Stimulated activated CD4-positive, alpha-beta T cell treated with anti-CD3 and anti-CD28 coated beads, Interleukin-15, amount 100 ng/mL, for 24 hours (primary cell): ENCODE measurements around the gene GMDS.

Experiments
- DNase-seq: peaks from one replicate; pipeline ENCODE4 v3.0.0-alpha.2; 2020

The GMDS gene

DNA sequence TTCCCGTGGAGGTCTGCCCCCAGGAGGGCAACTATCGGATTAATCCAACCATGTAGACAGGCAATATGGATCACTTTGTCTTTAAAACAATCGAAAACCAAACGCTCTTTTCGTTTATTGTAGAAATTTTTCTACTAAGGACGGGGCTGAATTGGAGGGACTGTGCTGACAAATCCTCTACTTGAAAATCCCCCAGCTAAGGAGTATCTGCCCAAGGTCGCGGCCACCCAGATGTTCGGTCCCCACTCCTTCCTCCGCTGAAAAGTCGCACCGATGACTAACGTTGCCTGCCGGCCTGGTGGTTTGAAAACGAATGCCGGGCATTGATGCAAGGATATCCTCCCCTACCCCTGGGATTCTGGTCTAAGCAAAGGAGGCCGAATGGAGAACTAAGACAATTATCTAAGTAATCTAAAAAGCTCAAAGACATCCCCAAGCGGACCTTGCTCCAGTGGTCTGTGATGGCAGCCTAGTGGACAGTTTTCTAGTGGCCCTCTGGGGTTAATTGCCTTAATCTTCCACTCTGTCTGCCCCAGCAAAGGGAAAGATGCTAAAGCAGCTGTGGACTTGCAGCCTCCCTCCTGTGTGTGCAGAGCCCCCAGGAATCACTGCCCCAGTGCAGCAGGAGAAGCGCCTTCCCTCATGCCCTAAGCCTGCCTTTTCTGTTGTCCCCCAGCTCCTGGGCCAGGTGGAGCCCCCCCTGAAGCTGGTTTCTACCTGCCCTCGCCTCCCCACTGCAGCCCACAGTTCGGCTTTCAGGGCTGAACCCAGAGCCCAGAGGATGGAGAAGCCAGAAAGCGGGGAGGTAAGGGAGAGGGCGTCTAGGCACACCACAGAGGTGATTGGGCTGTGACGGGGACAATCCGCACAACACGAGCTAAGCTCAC is 639.3 kb downstream of the GMDS start:
- DNase-seq: peak; percentile 21

DNA sequence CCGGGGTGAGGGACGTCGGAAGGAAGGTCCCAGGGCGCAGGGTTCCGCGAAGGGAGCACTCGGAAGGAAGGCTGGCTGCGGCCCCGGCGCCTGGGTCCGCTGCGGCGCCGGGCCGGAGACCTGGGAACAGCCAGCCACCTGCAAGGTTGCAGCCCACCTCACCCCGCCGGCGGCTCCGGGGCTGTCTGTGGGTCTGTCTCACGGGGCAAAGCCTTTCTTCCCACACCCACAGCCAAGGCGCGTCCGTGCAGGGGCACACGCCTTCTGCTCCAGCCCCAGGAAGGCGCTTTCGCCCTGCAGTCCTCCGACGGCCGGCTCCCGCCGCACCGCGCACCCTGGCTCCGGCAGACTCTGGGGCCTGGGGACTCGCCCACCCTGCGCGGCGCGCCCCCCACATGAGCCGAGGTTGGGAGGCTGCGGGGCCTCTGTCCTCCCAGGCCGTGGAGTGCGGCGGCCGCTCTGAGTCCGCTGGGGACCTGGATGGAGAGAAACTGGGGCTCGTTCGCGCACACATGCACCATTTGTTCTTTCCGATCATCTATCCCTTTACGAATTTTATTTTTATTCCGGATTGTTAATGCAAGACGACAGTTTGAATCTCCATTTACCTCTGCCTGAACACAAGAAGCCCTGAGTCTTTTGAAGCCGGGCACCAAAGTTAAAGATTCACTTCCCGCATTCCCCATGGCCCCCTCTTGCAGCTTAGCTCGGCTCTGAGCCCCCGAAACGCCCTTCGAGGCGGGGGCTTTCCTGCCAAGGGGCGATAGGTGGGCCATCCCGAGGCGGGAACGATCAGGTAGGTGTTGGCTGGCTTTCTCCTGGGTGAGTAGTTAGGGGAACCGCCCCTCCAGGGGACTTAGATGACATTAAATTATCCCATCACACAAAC is 640.2 kb downstream of the GMDS start:
- DNase-seq: peak; percentile 23

DNA sequence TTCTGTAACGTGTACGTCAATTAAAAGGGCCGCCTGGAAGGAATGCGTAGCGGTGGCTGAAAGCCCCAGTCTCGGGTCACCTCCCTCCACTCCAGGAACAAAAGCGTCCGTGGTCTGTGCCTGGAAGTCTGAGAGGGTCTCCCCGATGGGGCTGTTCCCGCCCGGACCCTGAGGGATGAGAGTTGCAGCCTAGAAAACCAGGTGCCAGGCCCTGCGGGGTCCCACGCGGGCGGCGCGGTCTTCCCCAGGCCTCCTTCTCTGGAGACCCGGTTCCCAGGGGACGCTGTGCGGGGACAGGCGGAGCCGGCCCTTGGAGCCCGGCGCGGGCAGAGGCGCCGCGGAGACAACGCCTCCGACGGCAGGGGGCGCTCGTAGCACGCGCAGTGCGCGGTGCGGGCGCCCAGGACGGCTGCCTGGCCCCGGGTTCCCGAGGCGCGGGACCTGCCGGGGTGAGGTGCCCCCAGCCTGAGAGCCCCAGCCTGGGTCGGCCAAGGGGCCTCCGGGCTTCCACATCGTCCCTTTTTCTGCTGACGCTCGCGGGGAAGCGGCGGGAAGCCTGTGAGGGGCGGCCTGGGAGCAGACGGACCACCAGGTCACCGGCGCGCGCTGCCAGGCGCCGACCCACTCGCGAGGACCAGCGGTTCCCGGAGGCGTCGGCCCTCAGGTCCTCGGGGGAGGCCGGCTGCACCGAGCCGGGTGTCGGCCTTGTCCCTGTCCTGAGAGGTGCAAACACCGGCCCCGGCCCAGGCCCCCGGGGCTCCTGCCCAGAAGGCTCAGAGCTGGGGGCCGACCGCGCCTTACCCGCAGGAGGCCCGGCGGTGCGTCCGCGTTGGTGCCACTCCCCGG is 641.0 kb downstream of the GMDS start:
- peak; percentile 77 for DNase-seq

DNA sequence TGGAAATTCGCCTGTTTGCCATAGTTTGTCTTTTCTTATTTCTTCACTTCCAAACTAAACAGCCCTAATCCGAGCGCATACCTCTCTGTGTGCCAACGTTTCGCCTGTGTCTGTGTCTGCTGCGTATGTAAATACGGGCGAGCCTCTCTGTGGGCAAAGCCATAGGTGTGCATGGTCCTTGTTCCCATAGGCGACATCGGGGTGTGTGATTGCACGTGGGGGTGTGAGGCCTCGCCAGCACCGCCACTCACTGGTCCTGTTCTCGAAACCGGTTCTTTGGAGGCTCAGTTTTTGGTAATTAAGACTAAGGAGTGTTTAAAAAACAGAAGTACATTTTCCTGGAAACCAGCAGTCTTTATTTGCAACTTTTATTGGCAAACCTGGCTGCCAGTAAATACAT is 641.7 kb downstream of the GMDS start:
- no peak for DNase-seq

DNA sequence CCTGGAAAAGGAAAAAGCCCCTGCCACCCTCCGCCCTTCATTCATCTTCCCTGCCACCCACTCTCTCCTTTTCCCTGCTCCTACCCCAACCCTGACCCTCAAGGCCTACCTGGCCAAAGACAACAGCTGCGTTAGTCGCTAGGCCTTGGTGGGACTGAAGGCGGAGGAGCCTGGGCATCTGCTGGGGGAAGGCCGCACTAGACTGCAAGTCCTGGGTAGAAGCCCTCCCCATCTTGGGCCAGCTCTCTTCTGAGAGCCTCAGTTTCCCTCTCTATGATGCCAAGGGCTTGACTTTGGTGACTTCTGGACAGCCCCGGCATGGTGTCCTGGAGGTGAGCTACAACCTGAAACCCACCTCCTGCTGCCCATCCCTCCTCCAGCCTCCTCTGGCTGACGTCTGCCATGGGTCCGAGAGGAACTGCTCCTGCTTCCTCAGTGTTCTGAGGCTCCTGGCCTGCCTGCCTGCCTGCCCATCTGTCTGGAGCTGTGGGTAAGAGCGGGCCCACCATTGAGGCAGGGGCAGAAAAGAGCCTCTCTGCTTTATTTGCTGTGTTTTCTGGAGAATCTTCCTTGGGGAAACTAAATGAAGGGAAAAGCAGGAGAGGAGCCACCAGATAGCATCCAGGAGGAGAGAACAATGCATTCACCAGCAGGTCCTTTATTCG is 643.2 kb downstream of the GMDS start:
- no peak for DNase-seq

DNA sequence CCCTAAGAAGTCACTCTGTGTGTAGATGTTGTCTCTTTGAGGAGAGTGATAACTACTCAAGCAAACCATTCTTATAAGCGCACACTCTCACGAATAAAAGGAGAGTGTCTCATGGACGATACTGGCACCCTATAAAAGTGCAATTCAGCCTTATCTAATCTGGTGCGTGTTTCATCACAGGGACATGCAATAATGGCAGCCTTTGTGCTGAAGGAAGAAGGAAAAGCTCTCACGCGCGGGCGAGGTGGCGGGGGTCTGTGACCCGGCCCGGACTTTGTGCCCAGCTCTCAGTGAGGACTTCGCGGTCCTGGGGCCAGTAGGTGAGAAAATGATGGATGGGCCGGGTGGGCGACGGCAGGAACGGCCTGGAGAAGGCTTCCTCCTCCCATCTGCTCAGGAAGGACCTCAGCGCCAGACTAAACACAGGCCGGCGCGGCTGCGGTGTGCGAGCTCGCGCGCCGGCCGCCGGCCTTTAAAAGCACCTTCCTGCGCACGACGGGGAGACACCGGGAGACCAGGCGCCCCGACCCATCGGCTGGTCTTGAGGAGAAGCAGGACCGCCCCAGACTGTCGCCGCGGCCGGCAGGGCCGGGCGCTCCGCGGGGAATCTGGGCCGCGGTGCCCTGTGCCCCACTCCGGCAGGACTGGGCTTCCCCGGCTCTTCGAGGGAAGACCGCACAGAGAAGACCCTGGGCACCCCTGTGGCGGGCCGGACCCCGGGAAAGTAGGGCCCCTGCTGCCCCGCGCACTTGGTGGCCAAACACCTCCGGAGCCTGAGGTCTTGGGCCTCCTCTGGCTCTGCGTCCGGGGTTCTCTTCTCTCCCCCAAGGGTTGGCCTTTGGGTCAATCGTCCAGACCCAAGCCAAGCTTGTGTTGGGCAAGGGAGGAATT is 644.0 kb downstream of the GMDS start:
- DNase-seq: no peak

DNA sequence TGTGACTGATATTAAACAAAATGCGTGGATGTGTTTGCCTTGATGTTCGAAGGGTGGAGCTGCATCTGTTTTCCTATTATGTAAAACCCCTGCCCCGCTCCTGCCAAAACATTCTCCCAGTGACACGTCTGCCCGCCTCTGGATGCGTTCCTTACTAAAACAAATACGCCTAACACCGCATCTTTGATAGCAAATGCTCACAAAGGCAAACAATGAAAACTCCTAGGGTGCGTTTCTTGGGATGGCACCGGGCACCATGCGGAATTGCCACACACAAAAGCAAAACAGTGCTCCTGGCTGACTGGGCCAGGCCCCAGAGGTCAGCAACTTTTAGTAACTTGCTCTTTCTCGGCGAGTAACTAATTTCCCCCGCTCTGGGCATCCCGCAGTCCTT is 644.6 kb downstream of the GMDS start:
- DNase-seq: no peak

DNA sequence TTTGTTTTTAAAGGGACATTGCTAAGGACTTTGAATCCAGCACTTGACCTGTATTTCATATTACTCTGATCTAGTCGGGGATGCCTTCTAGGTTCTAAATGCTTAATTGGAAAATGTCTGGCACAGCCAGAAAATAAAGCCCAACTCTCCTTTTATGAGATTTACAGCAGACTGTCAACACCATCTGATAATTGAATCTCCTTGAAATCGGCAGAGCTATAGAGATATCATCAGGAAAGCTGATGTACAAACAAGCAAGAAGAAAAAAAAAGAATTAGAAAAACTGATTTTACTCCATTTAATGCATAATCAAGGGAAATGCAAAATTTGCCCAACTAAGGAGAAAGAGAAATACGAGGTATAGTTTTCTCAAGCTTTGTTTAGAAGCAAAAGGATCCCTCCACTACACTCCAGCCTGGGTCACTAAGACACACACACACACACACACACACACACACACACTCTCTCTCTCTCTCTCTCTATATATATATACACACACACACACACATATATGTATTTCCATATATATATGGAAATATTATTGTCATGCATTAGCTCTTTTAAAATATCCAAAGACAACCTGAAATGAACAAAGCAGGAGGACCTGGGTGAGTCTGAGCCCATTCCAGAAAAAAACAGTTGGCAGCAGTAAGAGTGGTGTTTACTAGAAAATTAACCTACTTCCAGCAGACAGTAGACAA is 645.2 kb downstream of the GMDS start:
- DNase-seq: no peak

DNA sequence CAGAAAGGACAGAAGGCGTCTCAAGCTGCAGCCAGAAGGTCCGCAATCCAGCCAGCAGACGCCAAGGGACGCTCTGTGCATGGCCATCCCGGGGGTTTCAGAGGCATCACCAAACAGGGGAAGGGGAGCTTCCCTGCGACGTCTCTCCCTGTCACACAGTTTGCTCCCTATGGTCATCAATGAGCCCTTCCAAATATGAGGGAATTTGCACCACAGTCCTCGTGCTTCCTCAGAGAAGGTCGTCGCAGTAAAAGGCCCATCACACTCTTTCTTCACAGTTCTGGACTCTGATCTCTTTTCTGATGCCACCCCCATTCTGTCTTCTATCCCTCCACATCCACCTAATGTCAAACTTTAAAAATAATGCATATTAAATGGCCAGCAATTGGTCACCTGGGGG is 645.9 kb downstream of the GMDS start:
- no peak for DNase-seq

DNA sequence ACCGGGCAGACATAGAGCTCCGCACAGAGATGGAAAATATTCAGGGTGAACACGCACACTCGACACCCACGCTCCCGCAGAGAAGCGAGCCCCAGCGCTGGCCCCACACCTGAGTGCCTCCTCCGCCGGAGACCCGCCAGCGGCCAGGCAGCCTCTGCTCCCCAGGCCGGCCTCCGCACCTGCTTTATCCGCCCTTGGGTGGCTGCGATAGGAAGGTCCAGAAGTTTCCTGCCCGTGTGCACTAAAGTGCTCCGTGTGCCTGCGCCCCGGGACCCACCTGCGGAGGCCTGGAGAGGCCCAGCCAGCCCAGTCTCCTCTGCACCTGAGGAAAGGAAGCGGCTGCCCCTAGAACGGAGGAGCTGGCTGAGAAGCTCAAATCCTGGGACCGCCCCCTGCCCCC is 646.5 kb downstream of the GMDS start:
- DNase-seq: no peak

DNA sequence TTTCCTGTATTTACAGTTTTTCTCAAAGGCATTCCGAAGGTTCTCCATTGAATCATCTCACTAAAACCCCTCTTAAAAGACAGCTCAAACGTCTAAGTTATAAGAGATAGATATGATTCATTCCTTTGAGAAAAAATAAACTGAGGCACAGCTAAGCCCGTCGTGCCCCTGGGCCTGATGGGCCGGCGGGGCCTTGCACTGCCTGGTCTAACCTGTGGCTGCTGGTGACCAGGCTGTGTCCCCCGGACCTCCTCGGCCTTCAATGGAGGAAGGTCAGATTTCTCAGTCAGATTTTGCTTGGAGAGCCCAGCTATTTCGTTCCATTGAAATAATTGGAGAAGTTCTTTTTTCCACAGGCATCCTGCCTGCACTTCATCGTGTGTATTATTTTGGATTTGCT is 647.0 kb downstream of the GMDS start:
- DNase-seq: no peak

DNA sequence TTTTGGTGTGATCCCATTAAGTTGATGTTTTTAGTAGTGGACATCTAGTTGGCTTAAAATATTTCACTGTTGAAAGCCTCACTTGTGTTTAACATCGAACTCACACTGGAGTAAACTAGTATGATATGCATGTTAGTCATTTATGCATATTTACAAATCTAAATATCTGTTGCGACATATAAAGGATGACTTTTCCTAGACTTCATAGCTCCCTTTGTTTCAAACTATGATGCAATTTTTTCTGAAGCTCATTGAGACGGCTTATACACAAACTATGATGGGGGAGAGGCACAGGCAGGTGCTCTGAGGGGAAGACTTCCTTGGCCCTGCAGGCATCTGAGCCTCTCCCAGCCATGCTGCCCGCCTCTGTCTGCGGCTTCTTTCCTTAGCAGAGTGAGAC is 647.5 kb downstream of the GMDS start:
- no peak for DNase-seq

DNA sequence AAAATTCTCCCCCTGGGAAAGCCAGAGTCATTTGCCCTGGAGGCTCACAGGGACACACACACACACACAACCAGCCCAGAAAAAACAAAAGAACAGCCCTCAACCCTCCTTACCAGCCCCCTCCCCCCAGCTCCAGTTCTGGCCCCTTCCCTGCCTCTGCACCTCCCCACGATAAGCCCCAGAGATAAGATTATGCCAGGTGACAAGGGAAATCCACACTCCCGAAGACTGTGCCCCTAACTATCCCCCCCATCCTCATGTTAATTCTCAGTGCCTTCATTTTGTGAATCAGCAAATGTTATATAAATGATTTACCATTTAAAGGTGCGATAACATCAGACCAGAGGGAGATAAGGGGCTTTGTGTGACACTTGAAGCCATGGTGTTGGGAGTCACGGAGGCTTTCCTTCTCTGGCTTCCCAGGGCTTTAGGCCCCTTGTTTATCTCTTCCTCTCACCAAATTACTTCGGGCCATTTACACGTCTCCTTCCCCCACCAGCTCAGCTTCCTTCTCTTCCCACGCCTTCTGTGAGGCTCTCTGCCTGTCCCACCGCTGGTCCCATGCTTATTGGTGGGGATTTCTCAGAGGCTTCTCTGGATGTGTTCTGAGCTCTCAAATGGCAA is 648.2 kb downstream of the GMDS start:
- no peak for DNase-seq

DNA sequence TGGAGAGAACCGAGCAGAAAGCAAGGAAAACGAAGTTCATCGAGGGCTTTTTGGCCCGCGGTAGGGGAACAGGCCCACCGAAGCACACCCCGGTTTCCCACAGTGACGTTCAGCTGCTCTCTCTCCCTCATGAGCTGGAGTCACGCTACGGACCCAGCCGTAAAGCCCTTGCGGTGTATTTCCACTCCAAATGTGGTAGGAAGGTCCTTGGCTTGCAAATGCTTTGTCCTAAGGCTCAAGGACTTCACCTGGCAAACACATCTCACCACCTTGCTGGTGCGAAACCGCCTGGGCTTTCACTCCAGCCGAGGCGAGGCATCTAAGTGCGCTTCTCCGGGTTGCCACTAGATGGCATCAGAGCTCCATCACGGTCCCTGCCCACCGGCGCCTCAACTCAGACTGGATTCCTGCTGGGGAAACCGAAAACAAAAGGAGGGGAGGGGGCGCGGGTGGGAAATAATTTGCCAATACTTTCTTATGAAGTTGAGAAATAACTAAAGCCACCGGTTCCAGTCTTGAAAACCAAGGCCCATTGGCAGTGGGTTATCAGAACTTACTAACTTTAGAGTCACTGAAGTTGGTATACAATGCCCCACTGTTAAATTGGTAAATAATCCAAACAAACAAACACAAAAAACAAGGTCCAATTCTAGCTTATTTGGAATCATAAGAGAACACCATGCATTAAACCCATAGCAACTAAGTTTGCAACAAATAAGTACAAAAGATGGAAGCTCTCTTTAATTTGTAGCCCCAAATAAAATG is 649.1 kb downstream of the GMDS start:
- peak; percentile 70 for DNase-seq

DNA sequence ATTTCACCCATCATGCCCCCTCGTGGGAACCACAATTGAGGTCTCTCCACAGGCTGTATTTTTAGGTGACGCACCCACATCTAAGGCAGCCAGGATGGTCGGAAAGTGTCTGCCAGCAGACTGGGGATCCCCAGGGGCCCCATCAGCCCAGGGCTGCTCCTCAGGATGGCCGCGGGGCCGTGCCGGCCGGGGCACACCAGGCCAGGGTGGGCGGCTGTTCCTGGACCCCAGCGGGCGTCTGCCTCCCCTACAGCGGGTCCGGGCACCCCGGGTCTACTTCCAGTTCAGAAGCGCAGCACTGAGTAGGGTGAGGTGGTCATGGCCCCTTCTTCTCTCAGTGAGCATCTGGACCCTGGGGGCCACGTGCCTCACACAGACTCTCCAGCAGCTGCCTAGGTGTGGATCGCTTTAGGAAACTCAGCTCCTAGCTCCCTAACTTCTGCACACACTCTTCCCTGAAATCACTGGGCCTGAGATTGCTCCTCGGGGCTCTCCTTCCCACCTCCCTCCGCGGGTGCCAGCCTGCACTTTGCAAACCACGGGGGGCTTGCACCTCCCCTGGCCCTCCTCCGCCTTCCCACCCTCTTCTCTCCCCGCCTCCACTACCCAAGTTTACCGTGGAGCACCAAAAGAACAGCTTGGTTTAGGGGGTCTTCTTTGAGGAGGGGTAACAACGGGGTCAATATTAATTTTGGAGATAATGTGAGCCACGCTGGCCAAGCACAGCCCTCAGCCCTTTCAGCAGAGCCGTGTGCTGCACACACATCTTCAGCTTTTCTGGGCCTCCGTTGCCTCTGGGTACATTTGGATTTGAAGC is 649.9 kb downstream of the GMDS start:
- DNase-seq: no peak

DNA sequence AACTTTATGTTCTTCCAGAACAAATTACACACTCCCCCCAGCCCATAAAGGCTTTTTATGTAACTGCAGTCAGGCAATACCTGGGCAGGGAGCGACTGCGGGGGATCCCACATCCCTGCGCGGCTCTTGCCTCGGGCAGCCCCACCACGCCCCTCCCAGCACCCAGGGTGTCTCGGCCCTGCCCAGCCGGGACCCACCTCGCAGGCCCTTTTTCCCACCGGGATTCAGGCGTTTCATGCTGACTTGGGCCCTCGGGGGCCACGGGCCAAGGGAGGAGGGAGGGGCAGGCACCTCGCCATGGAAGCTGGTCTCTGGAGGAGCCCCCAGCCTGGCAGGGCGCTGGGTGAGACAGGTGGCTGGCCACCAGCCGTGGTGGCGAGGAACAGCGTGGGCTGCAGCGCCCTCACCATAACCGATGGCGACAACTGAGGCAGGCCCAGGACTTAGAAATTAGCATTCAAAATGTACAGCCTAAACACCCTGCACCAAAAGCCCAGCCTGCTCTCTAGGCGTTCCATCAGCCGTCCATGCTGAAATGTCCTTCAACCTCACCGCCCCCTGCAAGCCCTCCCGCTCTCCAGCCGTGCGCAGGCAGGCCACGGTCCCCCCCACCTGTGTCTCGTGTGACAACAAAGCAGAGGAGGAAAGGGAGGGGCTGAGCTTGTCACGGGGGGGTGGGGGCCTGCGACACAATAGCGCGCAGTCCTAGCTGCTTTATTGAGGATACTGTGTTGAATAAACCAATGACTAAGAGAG is 650.8 kb downstream of the GMDS start:
- DNase-seq: no peak

DNA sequence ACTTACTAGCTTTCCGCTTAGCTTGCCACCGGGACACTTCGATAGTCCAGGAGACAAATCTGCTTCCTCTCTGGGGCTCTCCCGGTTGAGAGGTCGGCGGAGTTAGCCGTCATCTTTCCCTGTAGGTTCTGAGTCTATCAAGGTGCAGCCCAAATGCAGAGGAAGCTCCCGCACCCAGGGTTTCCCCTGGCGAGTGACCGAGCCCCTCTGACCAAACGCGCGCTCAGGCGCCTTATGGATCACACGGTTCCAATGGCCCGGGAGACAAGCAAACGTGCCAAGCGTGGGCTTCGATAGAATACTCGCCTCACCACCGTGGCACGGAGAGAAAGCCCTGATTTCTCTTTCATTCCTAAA is 651.5 kb downstream of the GMDS start:
- DNase-seq: no peak
